NCI-H510A (cell line): Measurements from ENCODE around the gene ADCY3.

Experiments
- DNase-seq: peaks from one replicate; lab custom pipeline; 2025; lab: John Stamatoyannopoulos, UW

Gene ADCY3

DNA sequence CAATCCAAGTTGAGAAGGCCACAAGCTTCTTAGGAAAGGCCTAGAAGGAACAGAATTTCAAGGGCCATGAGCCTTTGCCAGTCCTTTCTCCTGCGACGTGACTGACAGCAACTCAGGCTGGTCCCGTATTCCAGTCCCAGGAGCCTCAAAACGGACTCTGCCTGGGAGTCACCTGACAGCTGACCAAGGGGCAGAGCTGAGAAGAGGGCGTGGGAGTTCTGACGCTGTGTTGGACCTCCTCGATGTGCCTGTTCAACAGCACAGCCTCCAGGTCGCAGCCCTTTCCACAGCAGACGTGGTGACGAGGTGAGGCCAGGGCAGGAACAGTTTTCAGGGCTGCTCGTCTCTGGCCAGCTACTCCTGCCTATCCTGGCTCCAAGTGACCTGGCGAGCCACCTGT lies 89.3 kb downstream of the ADCY3 start:
- no peak for DNase-seq

DNA sequence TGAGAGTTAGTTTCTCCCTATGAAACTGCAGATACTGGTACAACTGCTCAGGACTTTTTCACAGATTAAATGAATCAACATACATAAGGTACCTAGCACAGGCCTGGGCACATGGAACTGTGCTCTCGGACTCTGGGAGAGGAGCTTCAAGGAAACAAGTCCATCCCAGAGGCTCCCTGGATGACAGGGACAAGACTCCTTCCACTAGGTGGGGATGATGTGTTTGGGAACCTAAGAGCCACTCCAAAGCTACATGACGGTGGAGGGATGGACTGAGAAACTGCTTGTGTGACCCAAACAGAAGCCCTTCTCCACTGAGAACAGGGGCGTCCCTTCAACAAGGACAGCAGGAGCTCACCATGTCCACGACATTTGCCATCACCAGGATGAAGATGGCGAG lies 89.7 kb downstream of the ADCY3 start:
- DNase-seq, result no peak

DNA sequence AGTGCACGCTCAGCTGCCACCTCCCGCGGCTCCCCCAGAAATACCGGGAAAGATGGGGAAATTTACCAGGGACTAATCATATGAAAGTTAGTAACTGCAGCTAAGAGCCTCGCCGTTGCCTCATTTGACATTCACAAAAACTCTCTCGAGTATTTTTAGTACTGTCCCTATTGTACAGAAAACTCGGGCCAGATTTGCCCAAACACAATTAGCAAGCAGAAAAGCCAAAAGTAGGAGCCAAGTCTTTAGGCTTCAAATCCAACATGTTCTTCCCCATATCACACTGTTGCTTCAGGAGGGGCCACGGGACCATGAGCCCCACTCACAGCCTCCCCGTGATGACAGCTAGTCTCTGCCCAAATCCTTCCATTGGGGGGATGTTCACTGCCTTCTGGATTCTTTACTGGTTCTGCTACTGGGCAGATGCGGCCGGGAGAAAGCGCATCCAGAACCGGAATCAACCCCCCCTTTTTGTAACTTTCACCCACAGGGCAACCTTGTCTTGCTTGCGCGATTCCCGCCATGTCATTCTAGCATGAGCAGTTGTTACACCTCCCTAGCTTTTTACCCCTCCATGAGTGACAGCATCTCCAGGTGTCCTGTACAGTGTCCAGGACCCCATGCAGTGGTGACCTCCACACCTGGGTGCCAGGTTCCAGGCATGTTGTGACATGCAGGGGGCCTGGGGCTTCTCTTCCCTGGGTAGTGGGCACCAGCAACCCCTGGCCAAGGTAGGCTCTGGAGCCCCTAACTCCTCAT lies 91.6 kb downstream of the ADCY3 start:
- DNase-seq, result no peak

DNA sequence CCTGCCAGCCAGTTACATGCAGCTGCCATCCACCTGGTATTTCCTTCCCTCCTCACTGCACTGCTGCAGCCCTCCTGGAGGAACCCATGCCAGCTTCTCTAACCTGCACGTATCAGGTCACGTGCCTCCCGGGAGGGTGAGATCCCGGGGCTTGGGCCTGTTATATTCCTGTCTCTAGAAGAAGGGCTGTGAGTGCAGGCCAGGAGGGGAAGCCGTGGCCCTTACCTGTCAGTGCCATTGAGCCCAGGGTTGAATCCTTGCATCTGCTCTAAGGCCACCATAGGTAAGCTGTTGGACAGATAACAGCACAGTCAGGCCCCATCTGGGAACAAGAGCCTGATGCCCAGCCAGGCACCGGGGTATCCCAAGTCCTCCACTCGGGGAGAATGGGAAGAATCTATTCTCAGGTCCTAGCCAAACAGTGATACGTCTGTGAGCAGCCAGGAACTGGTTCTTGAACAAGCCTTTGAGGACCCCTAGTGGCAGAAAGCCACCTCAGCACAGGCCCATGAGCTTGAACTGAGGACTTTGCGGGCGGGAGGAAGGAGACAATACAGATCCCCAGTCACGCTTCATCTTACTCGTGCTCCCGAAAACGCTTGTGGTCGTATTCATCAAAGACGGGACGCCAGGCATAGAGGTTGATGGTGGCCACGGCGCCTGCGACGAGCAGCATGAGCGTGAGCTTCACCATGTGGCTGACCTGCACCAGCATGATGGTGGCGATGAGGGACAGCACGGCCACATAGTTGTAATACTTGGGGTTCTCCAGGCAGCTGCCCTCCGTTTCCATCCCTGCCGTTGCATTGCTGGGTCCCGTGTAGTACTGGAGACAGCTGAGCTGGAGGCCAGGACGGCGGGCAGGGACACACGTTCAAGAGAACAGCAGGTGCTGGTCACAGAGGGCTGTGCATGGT lies 92.5 kb downstream of the ADCY3 start:
- DNase-seq, result peak; percentile 73

DNA sequence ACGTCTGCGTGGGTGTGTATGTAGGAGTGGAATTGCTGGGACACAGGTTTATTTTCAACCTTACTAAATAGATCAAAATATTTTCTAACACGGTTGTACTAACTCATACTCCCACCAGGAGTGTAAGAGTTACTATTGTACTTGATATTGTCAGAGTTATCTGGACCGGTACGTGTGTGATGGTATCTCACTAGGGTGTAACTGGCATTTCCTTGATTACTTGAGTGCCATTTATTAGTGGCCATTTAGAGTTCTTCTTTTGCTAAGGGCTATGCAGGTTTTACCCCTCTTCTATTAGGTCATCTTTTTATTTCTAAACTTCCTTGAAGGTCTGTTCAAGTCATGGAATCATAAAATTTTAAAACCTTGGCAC lies 93.3 kb downstream of the ADCY3 start:
- DNase-seq, result no peak

DNA sequence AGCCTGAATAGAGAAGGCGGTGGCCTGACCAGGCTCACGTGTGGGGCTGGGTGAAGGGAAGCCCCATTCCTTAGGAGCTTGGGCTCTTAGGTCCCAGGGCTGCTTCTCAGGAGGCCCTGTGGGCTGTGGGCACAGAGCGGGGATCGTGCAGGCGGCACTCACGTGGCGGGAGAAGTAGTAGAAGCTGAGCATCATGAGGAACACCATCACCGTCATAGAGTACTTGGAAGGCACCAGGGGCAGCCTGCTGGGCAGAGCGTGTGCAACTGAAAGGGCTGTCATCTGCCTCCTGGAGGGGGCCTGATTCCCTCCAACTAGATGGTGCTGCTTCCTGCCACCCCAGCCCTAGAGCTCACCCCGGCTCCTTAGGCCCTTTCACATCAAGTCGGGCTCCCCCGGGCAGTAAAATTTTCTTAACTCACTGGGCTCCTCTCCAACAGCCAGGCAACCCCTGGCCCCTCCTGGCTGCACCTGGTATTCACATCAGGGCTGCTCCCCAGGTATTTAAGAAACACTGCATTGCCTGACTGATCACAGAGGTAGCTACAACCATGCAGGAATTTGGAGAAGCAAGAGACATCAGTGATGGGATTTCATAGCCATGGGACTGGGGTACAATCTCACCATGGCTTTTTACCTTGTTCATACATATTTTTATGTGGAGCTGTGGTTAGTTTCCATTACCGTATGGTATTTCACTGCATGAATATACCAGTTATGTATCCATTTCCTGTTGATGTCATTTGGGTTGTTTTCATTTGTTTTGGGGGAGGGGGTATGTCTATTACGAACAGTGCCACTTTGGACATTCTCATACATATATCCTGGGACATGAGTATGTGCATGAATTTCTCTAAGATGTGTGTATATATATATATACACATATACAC lies 93.9 kb downstream of the ADCY3 start:
- DNase-seq, result no peak

DNA sequence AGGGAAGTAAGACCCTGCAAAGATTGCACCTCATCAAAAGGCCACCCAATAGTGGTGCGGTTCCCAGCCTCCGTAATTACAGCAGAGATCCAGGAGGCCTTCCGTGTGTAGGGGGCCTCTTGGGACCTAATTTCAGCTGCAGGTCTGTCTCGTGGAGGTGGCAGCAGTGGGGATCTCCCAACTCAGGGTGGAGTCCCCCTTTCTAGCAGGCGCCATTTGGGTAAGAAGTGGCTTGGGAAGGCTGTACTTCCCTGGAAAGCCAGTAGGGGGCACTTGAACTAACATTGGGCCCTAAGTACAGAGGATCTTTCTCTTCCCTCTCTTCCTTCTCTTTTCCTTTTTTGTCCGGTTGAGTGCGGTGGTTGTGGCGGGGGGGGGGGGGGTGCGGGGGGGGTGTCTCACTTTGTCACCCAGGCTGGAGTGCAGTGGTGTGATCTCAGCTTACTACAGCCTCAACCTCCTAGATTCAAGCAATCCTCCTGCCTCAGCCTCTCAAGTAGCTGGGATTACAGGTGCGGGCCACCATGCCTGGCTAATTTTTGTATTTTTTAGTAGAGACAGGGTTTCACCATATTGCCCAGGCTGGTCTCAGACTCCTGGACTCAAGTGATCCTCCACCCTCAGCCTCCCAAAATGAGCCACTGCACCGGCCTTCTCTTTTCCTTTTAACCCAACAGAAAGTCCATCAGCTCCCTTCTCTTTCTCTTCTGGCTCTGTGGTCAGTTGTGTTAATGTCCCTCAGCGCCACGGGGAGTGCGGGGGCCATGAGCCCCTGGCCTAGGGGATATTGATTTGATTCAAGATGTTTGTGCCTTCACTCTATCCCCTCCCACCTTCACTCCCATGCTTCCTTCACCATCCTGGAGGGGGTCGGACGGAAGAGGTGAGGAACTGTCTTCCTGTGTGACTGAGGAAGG lies 94.8 kb downstream of the ADCY3 start:
- no peak for DNase-seq

DNA sequence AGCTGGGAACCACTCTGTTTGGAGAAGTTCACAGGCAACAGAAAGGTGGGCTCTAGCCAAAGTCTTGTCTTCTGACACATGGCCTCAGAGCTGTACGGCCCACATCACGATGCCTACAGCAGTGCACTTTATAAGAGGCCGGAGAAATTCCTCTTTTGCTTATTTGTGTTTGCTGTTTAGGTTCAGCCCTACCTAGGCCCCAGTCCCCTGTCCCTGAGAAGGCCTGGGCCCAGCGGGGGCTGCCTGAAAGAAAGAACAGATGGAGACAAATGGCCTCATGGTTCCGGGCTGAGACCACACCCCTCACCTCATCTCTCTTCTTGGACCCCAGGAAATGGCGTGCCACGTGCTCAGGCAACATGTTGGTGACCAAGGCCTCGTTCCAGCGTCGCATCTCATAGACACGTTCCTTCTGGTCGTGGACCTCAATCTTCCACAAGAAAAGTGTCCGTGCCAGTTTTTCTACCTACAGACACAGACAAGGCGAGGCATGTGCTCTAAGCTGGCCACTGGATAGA lies 95.9 kb downstream of the ADCY3 start:
- no peak for DNase-seq

DNA sequence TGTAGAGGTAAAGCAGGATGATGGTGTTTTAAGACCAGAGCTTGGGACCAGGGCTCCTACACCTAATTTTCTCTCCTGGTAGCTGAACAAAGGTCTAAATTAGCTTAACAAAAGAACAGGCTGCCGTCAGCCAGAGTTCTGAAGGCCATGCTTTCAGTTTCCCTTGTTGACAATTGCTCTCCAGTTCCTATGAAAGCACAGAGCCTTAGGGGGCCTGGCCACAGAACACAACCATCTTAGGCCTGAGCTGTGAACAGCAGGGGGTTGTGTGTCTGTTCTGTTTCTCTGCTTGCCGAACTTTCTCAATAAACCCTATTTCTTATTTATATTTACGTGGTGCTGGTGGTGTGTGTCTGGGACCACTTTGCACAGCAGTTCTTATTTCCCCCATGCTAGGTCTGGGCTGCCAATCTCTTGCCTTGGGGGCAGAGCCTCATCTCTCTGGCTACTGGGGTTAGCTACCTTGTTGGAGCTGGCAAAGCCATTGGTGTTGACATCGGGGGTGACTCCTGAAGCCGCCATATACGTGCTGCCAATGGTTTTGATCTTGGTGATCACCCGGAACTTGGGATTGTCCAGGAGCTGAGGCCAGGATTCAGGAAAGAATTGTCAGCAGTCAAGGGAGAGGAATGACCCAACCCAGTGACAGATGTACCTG lies 97.9 kb downstream of the ADCY3 start:
- no peak for DNase-seq

DNA sequence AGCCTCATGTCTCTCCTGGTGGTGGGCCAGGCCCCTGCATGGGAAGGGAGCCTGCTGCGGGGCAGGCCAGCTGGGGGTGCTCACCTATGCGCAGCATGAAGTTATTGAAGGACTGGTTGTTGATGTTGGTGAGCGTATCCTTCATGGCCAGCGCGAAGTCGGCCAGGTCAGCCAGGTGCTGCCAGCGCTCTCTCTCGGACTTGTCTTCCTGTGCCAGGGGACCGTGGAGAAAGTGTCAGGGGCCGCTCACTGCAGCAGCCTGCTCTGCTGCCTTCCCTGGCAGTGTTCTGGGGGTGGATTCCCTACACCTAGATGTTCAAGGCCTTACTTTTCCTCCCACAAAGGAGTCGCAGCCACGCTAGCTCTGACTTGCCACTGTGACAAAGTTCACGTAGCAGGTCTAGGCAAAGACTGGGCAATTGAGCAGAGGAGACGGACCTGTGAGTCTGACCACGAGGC lies 98.6 kb downstream of the ADCY3 start:
- no peak for DNase-seq

DNA sequence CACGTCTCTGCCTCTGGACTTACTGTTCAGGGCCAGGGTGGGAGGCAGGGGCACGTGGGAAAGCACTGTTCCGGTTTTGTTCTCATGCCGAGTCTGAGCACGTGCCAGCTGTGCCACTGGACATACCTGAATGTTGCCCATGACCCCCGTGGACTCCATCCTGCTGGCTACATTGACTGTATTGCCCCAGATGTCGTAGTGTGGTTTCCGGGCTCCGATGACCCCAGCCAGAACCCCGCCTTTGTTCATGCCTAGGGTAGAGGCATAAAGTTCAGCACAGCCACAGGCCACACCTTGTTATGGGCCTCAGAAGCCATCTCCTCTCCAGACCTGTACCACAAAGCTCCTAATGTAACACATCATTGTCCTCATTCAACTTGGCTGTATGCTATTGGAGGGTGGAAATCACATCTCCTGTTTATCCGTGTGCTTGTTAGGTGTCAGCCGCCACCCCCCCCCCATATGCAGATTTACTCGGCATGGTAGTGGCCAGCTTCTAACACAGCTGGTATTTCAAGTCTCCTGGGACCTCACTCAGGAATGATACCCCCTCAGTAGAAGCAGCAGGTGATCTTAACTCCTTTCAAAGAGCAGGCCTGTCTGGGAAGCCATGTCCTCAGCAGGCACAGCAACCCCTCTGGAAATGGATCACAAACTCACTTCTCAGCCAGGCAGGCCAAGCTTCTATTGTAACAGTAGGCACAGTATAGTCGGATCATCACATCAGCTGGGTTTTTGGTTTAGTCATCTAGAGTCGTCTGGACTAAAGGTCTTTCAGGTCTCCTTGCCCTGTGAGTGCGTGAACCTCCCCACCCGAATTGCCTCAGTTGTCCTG lies 99.2 kb downstream of the ADCY3 start:
- DNase-seq, result no peak

DNA sequence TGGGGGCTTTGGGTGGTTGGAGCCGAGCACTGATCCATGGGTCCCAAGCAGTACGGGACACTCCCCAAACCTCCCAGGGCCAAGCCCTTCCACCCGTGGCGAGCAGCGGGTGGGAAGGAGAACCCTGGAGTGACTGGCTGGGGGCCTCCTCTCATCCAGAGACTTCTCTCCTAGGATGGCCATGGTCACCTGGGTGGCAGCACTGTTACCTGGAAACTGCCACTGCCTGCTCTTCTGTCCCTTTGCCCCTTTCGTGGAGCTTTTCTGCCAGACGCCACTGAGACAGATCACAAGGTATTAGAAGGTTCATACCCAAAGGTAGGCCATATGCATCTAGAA lies 99.9 kb downstream of the ADCY3 start:
- DNase-seq, result no peak

DNA sequence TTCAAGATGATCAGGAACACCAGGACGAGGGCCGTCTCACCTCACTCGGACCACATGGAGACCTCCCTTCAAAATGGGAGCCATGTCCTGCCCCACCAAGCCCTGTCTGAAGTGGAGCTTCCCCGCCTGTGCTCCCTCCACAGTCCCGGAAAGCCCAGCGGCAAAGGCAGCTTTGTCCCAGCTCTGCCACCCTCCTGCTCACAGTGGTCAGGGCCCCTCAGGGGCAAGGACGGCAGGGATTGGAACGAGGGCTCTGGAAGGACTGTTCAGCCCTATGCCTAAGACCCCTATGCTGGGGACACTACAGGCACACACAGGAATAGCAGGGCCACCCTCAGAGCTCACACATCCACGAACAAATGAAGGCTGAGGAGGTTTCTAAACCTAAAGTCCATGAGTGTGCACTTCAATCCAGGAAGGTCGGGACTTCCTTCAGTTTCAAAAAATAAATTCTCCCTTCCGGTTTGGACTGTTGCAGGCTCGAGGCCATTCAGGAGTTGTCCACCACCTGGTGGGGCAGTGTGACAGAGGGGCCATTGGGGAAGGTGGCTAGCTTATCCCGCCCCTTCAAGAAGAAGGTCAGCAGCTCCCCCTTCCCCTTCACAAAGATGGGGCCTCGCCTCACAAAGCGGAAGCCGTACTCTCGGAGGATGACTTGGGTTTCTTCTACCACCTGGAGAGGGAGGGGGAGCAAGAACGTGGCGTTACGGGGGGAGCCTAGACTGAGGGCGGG lies 100.4 kb downstream of the ADCY3 start:
- no peak for DNase-seq

DNA sequence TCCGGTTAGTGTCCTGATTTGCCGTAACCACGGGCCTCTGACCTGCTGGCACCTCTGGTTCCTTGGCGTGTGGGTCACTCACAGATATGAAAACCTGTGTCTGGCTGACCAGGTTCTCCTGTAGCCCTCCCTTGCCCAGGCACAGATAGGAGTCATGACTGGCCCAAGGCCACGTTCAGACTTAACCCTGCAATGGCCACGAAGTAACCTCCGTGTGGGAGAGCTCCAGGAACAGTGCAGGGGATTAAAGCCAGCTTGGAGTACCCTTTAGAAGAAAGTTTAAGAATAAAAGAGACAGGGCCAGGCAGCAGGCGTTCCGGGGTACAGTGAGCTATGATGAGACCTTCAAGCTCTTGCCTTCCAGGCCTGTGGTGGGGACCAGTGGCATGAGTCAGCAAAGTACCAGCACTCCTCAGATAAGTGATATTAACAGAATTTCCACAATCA lies 101.3 kb downstream of the ADCY3 start:
- DNase-seq, result no peak

DNA sequence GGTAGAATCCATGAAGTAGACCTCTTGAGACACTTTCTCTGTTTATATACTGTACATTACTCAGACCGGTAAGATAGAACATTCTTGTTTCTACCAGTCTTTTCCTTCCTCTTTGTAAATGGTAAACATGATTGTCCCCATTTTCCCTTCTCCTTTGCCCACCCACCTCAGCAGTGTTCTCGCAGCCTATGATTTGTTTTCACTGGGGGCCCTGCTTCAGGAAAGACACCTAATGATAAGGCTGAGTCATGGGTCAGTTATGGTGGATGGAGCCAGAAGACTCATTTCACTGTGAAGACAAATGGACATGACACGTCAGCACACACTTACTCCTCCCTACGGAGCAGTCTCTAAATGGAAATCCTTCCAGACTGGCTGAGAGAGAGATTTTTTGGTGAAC lies 103.2 kb downstream of the ADCY3 start:
- DNase-seq, result no peak

DNA sequence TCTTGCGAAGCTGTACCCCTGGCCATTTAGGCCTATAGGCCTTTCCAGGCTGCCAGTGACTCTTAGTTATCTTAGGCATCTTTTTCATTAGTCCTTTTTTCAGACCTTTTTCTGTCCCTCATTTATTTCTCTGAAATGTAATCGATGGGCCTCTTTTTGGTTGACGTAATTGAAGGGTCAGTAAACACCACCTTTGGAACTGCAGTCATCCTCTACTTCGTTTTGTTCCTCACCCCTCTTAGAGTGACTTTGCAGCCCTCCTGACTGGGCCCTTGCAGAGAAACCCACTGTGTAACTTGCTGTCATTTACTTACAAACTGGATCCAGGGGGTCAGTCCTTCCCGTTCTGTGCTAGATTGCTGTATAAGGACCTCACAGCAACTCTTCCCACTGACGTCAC lies 103.6 kb downstream of the ADCY3 start:
- DNase-seq, result no peak

DNA sequence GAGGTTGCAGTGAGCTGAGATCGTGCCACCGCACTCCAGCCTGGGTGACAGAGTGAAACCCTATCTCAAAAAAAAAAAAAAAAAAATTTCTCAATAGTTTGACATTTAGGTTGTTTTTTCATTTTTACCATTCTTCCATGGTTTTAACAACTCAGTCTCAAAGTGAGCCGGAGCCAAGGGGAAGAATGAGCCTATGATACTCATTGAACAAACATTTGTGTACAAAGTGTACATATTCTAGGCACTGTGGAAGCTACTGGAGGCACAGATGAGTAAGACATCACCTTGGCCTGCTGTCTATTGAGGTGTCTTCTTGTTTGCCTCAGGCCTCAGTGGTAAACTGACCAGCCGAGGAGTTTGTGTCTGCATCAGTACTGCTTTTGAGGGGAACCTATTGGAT lies 104.9 kb downstream of the ADCY3 start:
- DNase-seq, result no peak

DNA sequence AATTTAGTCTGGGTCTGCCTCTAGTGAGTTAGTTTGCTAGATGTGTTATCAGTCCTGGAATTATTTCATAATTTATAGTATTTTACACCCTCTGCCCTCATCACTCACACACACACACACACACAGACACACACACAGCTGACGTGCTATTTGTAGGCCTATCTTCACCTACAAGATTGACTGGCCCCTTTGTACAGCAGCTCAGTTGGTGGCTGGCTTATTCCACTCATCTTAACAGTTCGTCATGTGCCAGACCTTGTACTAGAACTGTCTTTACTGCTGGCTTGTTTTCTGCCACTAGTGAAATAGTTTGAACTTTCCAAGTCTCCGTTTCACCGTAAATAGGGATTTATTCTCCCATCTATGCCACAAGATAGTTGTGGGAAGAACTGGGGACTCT lies 105.5 kb downstream of the ADCY3 start:
- no peak for DNase-seq

DNA sequence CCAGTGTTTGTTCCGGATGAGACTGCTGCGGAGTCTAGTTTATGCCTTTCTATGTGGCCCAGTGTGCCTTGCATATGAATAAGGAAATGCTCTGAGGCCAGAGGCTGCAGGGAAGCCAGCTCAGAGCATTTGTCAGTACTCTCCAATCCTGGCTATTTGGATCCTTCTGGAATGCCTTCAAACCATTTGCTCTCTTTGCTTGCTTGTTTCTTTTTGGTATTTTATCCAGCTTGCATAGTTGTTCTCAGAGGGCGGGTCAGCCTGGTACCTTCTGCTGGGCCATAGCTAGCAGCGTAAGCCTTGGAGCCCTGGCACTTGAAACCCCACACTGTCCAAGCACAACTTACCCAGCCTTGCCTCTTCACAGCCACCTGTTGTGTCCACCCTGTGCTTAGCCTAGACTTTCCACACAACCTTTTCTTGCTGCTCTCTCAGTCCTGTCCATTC lies 106.3 kb downstream of the ADCY3 start:
- DNase-seq, result no peak
